Right atrium auricular region (tissue), 2 donors: ENCODE data around the gene NOSTRIN. TPM values are rescaled to one million over a fixed set of nuclear protein-coding genes. Genes with fewer than 3 reads are reported as not detected.
"Not testable (repeated sequence)": the region's sequence is repeated elsewhere in the genome, so short reads cannot be mapped to it uniquely, and the experiment has no call there.

Source experiments
- DNase-seq: peaks from one replicate; pipeline ENCODE4 v3.0.0-alpha.2; 2019; ENCODE audit warnings: low spot score
- H3K27ac ChIP-seq, 2 donors: fragments of 200-600 bp; sonication (generic); 1 replicate in 1 of 2; 2 replicates in 1 of 2; pipeline ENCODE4 v1.5.1; 2016 to 2019
- H3K27me3 ChIP-seq, 2 donors: fragments of 200-600 bp; sonication (generic); one replicate each; pipeline versions ENCODE4 v1.5.1 to v1.6.0; 2017 to 2019
- H3K36me3 ChIP-seq: fragments of 200-600 bp; sonication (generic); one replicate; pipeline ENCODE4 v1.5.1; 2016
- H3K4me1 ChIP-seq, 2 donors: fragments of 200-600 bp; sonication (generic); one replicate each; pipeline versions ENCODE4 v1.5.1 to v1.6.0; 2017 to 2019
- H3K4me3 ChIP-seq, 2 donors: fragments of 200-600 bp; sonication (generic); 1 replicate in 1 of 2; 2 replicates in 1 of 2; pipeline ENCODE4 v1.5.1; 2017 to 2019; ENCODE audit warnings: mild to moderate bottlenecking in 1 of 2, moderate library complexity in 1 of 2
- H3K9me3 ChIP-seq, 2 donors: fragments of 200-600 bp; sonication (generic); one replicate each; pipeline ENCODE4 v1.5.1; 2019
- CTCF ChIP-seq, 2 donors: fragments of 200-600 bp; sonication (generic); IDR thresholded peaks; one replicate each; pipeline ENCODE4 v1.5.1; 2019; ENCODE audit warnings: antibody characterized with exemption in 2 of 2
- total RNA-seq, 2 donors: library from RNA; depleted of rRNA; stranded (reverse); fragments of >200 nt; gene quantifications; one replicate each; pipeline ENCODE4 v1.1.0, GENCODE V29; 2016

NOSTRIN gene
- total RNA-seq, 2 donors from 2014 or later = 30.6 to 34.3 TPM

GRCh38 chr2:168874368-168875054, 72.1 kb downstream of the NOSTRIN start:
- TF ChIP-seq CTCF (IDR thresholded peaks at IDR 0.05) = no peak
- Histone ChIP-seq H3K27me3 (no peaks in the 10 kb centered on the region), H3K4me1 (no peaks in the 10 kb centered on the region), H3K36me3 (no peaks in the 10 kb centered on the region), H3K27ac (no peak overlapping the region), H3K9me3 (no peaks in the 10 kb centered on the region), H3K4me3 (no peak overlapping the region)
- no peak for DNase-seq

- H3K9me3 ChIP-seq, H3K4me1 ChIP-seq, H3K4me3 ChIP-seq, H3K36me3 ChIP-seq, DNase-seq, H3K27me3 ChIP-seq, H3K27ac ChIP-seq: not testable (repeated sequence)
Measured at GRCh38 chr2:168882163-168882562, 79.7 kb downstream of the NOSTRIN start.

- Histone ChIP-seq H3K27ac (no peak overlapping the region), H3K4me1 (peaks cover 0 to 3% of the 10 kb centered on the region in 2 donors), H3K36me3 (no peaks in the 10 kb centered on the region), H3K9me3 (no peaks in the 10 kb centered on the region), H3K4me3 (no peak overlapping the region), H3K27me3 (no peaks in the 10 kb centered on the region)
- DNase-seq = no peak
- TF ChIP-seq CTCF (IDR thresholded peaks at IDR 0.05) = no peak
Measured at GRCh38 chr2:168884975-168885374, 82.5 kb downstream of the NOSTRIN start.

- no peak for DNase-seq
- no peak overlapping the region for H3K27ac ChIP-seq
- H3K27me3 ChIP-seq = no peaks in the 10 kb centered on the region
- peaks cover 0 to 11% of the 10 kb centered on the region in 2 donors for H3K4me1 ChIP-seq
- H3K4me3 ChIP-seq = peak overlapping the region in 1 of 2 donors; percentile 60
- no peak for TF ChIP-seq CTCF (IDR thresholded peaks at IDR 0.05)
- H3K36me3 ChIP-seq = no peaks in the 10 kb centered on the region
- H3K9me3 ChIP-seq = no peaks in the 10 kb centered on the region
Measured at GRCh38 chr2:168889635-168890005, 87.2 kb downstream of the NOSTRIN start.

GRCh38 chr2:168890006-168890782, 87.8 kb downstream of the NOSTRIN start, which contains the start of gene SPC25:
Gene SPC25 (minus strand): TSS chr2:168890430. CDS start chr2:168889519, 911 bp downstream.
- TF ChIP-seq CTCF (IDR thresholded peaks at IDR 0.05) = no peak
- Histone ChIP-seq H3K36me3 (no peaks in the 10 kb centered on the region), H3K27ac (no peak within 1 kb of the TSS), H3K27me3 (no peaks in the 10 kb centered on the region), H3K4me1 (peaks cover 0 to 11% of the 10 kb centered on the region in 2 donors), H3K4me3 (peak within 1 kb of the TSS; percentile 39 to 60), H3K9me3 (no peaks in the 10 kb centered on the region)
- DNase-seq = peak; percentile 90

- no peak for DNase-seq
- Histone ChIP-seq H3K27ac (no peak overlapping the region), H3K4me3 (no peak overlapping the region), H3K4me1 (peaks cover 0 to 11% of the 10 kb centered on the region in 2 donors), H3K27me3 (no peaks in the 10 kb centered on the region), H3K9me3 (no peaks in the 10 kb centered on the region), H3K36me3 (no peaks in the 10 kb centered on the region)
- TF ChIP-seq CTCF (IDR thresholded peaks at IDR 0.05) = no peak
Measured at GRCh38 chr2:168892327-168892726, 89.9 kb downstream of the NOSTRIN start.
